GM23338 (cell line): ENCODE results near the gene SND1. TPM values are rescaled to one million over a fixed set of nuclear protein-coding genes. Genes with fewer than 3 reads are reported as not detected.

ENCODE experiments used
- ATAC-seq: fragments of 200-7000 bp; cut with Tn5 transposase; 3 replicates; pipeline ENCODE4 v1.9.1; 2020
- DNase-seq: peaks from one replicate; pipeline ENCODE4 v3.0.0-alpha.2; 2015; ENCODE audit warnings: low spot score
- H2AFZ ChIP-seq: fragments of 200-600 bp; sonication (generic); 2 replicates; pipeline ENCODE4 v1.8.0; 2016; ENCODE audit warnings: antibody characterized with exemption, mild to moderate bottlenecking, moderate library complexity
- H3F3A ChIP-seq: fragments of 200-600 bp; sonication (generic); replicated peaks from 2 replicates; pipeline ENCODE4 v1.8.0; 2017; ENCODE audit warnings: antibody characterized with exemption, mixed run types, low read depth
- H3K27ac ChIP-seq: fragments of 200-600 bp; sonication (generic); 2 replicates; pipeline ENCODE4 v1.6.1; 2016; ENCODE audit warnings: low read depth
- H3K27me3 ChIP-seq: fragments of 200-600 bp; sonication (generic); 2 replicates; pipeline ENCODE4 v1.8.0; 2016; ENCODE audit warnings: mild to moderate bottlenecking, mixed run types, moderate library complexity; ENCODE audit not compliant: insufficient read depth
- H3K36me3 ChIP-seq: fragments of 200-600 bp; sonication (generic); 2 replicates; pipeline ENCODE4 v1.8.0; 2016; ENCODE audit warnings: mild to moderate bottlenecking; ENCODE audit not compliant: insufficient read depth
- H3K4me1 ChIP-seq: fragments of 200-600 bp; sonication (generic); 2 replicates; pipeline ENCODE4 v1.8.0; 2016; ENCODE audit warnings: mild to moderate bottlenecking, moderate library complexity; ENCODE audit not compliant: insufficient read depth
- H3K4me2 ChIP-seq: fragments of 200-600 bp; sonication (generic); 2 replicates; pipeline ENCODE4 v1.7.1; 2017; ENCODE audit warnings: mixed run types
- H3K4me3 ChIP-seq: fragments of 200-600 bp; sonication (generic); 2 replicates; pipeline ENCODE4 v1.6.1; 2016; ENCODE audit warnings: mixed run types
- H3K79me2 ChIP-seq: fragments of 200-600 bp; sonication (generic); replicated peaks from 2 replicates; pipeline ENCODE4 v1.8.0; 2017; ENCODE audit warnings: mild to moderate bottlenecking; ENCODE audit not compliant: insufficient read depth
- H3K9me2 ChIP-seq: fragments of 200-600 bp; sonication (generic); 2 replicates; pipeline ENCODE4 v1.8.0; 2017; ENCODE audit not compliant: insufficient read depth
- H4K20me1 ChIP-seq: fragments of 200-600 bp; sonication (generic); replicated peaks from 2 replicates; pipeline ENCODE4 v1.8.0; 2017; ENCODE audit warnings: mild to moderate bottlenecking; ENCODE audit not compliant: insufficient read depth
- H3K27ac Mint-ChIP-seq: 2 replicates; pipeline ENCODE4 v1.8.0; 2020; ENCODE audit warnings: inconsistent platforms, mild to moderate bottlenecking, moderate library complexity, mixed read lengths
- H3K27me3 Mint-ChIP-seq: 3 replicates; pipeline ENCODE4 v1.8.0; 2022; ENCODE audit warnings: low read depth, mild to moderate bottlenecking, moderate library complexity, mixed read lengths, inconsistent platforms; ENCODE audit not compliant: insufficient read depth, poor library complexity
- H3K36me3 Mint-ChIP-seq: 3 replicates; pipeline ENCODE4 v1.8.0; 2021; ENCODE audit warnings: low read depth, mild to moderate bottlenecking, inconsistent platforms, moderate library complexity, mixed read lengths
- H3K4me1 Mint-ChIP-seq: 3 replicates; pipeline ENCODE4 v1.8.0; 2020; ENCODE audit warnings: mild to moderate bottlenecking, inconsistent platforms, mixed read lengths
- H3K4me3 Mint-ChIP-seq: 3 replicates; pipeline ENCODE4 v1.8.0; 2021; ENCODE audit warnings: moderate library complexity, mild to moderate bottlenecking, inconsistent platforms, mixed read lengths
- H3K9me3 Mint-ChIP-seq: 3 replicates; pipeline ENCODE4 v1.8.0; 2020; ENCODE audit warnings: moderate library complexity, mild to moderate bottlenecking, inconsistent platforms, mixed read lengths
- CREB1 ChIP-seq: fragments of 250-450 bp; sonication (Bioruptor Pico); IDR thresholded peaks from 2 replicates; pipeline ENCODE4 v1.5.0; 2020; ENCODE audit warnings: low read depth, mild to moderate bottlenecking, moderate library complexity
- ETS1 ChIP-seq: IDR thresholded peaks from 2 replicates; pipeline ENCODE4 v1.6.1; 2016; ENCODE audit warnings: antibody characterized with exemption
- EZH2 ChIP-seq: fragments of 200-600 bp; sonication (generic); IDR thresholded peaks from one replicate; pipeline ENCODE4 v1.8.0; 2017; ENCODE audit warnings: antibody characterized with exemption, mild to moderate bottlenecking, low read depth; ENCODE audit not compliant: unreplicated experiment
- EZH2phosphoT487 ChIP-seq: fragments of 200-600 bp; sonication (generic); IDR thresholded peaks from one replicate; pipeline ENCODE4 v1.8.1; 2018; ENCODE audit warnings: antibody characterized with exemption; ENCODE audit not compliant: unreplicated experiment
- JUNB ChIP-seq: IDR thresholded peaks from one replicate; pipeline ENCODE4 v1.6.1; 2016; ENCODE audit warnings: antibody characterized with exemption; ENCODE audit not compliant: unreplicated experiment
- NANOG ChIP-seq: IDR thresholded peaks from 2 replicates; pipeline ENCODE4 v1.6.1; 2016; ENCODE audit warnings: antibody characterized with exemption, borderline replicate concordance
- POLR2AphosphoS5 ChIP-seq: IDR thresholded peaks from 2 replicates; pipeline ENCODE4 v1.6.1; 2016; ENCODE audit warnings: antibody characterized with exemption, low read depth
- STAT1 ChIP-seq: IDR thresholded peaks from one replicate; pipeline ENCODE4 v1.6.1; 2016; ENCODE audit warnings: antibody characterized with exemption; ENCODE audit not compliant: unreplicated experiment
- ZNF114 ChIP-seq: fragments of 250-450 bp; sonication (Bioruptor Pico); IDR thresholded peaks from 2 replicates; pipeline ENCODE4 v1.5.0; 2020; ENCODE audit warnings: mild to moderate bottlenecking, moderate library complexity
- ZNF331 ChIP-seq: fragments of 250-450 bp; sonication (Bioruptor Pico); IDR thresholded peaks from 2 replicates; pipeline ENCODE4 v1.5.0; 2020; ENCODE audit warnings: low read depth, mild to moderate bottlenecking, moderate library complexity
- ZNF462 ChIP-seq: fragments of 250-450 bp; sonication (Bioruptor Pico); IDR thresholded peaks from 2 replicates; pipeline ENCODE4 v1.5.0; 2020; ENCODE audit warnings: mild to moderate bottlenecking, moderate library complexity
- polyA plus RNA-seq: library from polyadenylated mRNA; unstranded; fragments of >200 nt; fragmentation: Nextera tagmentation; extraction: Ambion mirVana; gene quantifications from 2 replicates; pipeline ENCODE4 v1.2.1, GENCODE V29; 2016
- total RNA-seq: library from RNA; depleted of rRNA; stranded (reverse); fragments of >200 nt; shearing (Covaris generic); gene quantifications from 2 replicates; pipeline ENCODE4 v1.2.3, GENCODE V29; 2014
- TF ChIP-seq, protein P1 (sequence below), 2 experiments: fragments of 200-600 bp in 1 of 2; sonication (generic) in 1 of 2; conservative IDR thresholded peaks; 2 replicates each; pipeline versions ENCODE4 v1.5.1 to v1.6.1; 2016 to 2017; ENCODE audit warnings: antibody characterized with exemption in 2 of 2, low read depth in 2 of 2, mild to moderate bottlenecking in 2 of 2, moderate library complexity in 1 of 2
- TF ChIP-seq, protein P2 (sequence below): IDR thresholded peaks from one replicate; pipeline ENCODE4 v1.6.1; 2018; ENCODE audit warnings: antibody characterized with exemption; ENCODE audit not compliant: unreplicated experiment

SND1 gene
- total and polyA plus RNA-seq, 2 experiments from 2014 or later: 107 to 254 TPM

- Histone ChIP-seq H3K4me2 (no peak overlapping the region), H3F3A (no peaks in the 10 kb centered on the region), H3K27ac (no peak overlapping the region), H3K79me2 (no peaks in the 10 kb centered on the region), H3K36me3 (no peaks in the 10 kb centered on the region), H3K4me1 (no peaks in the 10 kb centered on the region; the same call in 1 of the 2 replicates), H4K20me1 (no peaks in the 10 kb centered on the region), H3K4me3 (no peak overlapping the region), H3K9me2 (no peaks in the 10 kb centered on the region), H3K27me3 (peaks cover 12% of the 10 kb centered on the region; the same call in 1 of the 2 replicates), H2AFZ (no peak overlapping the region)
- H3K4me3 Mint-ChIP-seq: no peak overlapping the region
- TF ChIP-seq, protein P1, sequence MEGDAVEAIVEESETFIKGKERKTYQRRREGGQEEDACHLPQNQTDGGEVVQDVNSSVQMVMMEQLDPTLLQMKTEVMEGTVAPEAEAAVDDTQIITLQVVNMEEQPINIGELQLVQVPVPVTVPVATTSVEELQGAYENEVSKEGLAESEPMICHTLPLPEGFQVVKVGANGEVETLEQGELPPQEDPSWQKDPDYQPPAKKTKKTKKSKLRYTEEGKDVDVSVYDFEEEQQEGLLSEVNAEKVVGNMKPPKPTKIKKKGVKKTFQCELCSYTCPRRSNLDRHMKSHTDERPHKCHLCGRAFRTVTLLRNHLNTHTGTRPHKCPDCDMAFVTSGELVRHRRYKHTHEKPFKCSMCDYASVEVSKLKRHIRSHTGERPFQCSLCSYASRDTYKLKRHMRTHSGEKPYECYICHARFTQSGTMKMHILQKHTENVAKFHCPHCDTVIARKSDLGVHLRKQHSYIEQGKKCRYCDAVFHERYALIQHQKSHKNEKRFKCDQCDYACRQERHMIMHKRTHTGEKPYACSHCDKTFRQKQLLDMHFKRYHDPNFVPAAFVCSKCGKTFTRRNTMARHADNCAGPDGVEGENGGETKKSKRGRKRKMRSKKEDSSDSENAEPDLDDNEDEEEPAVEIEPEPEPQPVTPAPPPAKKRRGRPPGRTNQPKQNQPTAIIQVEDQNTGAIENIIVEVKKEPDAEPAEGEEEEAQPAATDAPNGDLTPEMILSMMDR (conservative IDR thresholded peaks at IDR 0.05; ENCODE audit: low read depth in 2 of 2): no peak
- TF ChIP-seq, protein P2, sequence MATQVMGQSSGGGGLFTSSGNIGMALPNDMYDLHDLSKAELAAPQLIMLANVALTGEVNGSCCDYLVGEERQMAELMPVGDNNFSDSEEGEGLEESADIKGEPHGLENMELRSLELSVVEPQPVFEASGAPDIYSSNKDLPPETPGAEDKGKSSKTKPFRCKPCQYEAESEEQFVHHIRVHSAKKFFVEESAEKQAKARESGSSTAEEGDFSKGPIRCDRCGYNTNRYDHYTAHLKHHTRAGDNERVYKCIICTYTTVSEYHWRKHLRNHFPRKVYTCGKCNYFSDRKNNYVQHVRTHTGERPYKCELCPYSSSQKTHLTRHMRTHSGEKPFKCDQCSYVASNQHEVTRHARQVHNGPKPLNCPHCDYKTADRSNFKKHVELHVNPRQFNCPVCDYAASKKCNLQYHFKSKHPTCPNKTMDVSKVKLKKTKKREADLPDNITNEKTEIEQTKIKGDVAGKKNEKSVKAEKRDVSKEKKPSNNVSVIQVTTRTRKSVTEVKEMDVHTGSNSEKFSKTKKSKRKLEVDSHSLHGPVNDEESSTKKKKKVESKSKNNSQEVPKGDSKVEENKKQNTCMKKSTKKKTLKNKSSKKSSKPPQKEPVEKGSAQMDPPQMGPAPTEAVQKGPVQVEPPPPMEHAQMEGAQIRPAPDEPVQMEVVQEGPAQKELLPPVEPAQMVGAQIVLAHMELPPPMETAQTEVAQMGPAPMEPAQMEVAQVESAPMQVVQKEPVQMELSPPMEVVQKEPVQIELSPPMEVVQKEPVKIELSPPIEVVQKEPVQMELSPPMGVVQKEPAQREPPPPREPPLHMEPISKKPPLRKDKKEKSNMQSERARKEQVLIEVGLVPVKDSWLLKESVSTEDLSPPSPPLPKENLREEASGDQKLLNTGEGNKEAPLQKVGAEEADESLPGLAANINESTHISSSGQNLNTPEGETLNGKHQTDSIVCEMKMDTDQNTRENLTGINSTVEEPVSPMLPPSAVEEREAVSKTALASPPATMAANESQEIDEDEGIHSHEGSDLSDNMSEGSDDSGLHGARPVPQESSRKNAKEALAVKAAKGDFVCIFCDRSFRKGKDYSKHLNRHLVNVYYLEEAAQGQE: no peak
- no peak for TF ChIP-seq ETS1
- no peak for TF ChIP-seq POLR2AphosphoS5
- TF ChIP-seq CREB1: no peak
- TF ChIP-seq ZNF331 (CRISPR knock-in tag): no peak
- TF ChIP-seq JUNB: no peak
- no peak for TF ChIP-seq EZH2
- TF ChIP-seq EZH2phosphoT487: no peak
- TF ChIP-seq STAT1: no peak
- TF ChIP-seq ZNF114 (CRISPR knock-in tag): no peak
- TF ChIP-seq NANOG: no peak
- no peak for TF ChIP-seq ZNF462 (CRISPR knock-in tag)
- no peak overlapping the region for H3K27ac Mint-ChIP-seq
- H3K9me3 Mint-ChIP-seq: no peaks in the 10 kb centered on the region
- H3K27me3 Mint-ChIP-seq: no peaks in the 10 kb centered on the region
- ATAC-seq (no peak), DNase-seq (no peak)
- no peaks in the 10 kb centered on the region for H3K36me3 Mint-ChIP-seq
- H3K4me1 Mint-ChIP-seq: peaks cover 5% of the 10 kb centered on the region; the same call in 2 of the 3 replicates
Measured at GRCh38 chr7:128128401-128128800, 476.4 kb downstream of the SND1 start.
